B cell (primary cell): Measurements from ENCODE around the gene DNAJC25.
"Not testable (repeated sequence)": the region's sequence is repeated elsewhere in the genome, so short reads cannot be mapped to it uniquely, and the experiment has no call there.

Experiments
- CTCF ChIP-seq: fragments of 200-600 bp; IDR thresholded peaks from one replicate; pipeline ENCODE4 v1.8.0; 2022; ENCODE audit warnings: antibody characterized with exemption, mild to moderate bottlenecking
- EZH2 ChIP-seq: IDR thresholded peaks from 2 replicates; pipeline ENCODE4 v1.6.1; 2012; ENCODE audit warnings: borderline replicate concordance, low read depth, mild to moderate bottlenecking, moderate library complexity, low read length; ENCODE audit not compliant: insufficient read depth, poor library complexity, severe bottlenecking

GRCh38 chr9:111668601-111669000, 37.5 kb downstream of the DNAJC25 start:
- TF ChIP-seq CTCF, EZH2: not testable (repeated sequence)
